ENCODE results near the gene SKA1.

SKA1 gene

GRCh38 chr18:50340078-50340477, 34.8 kb upstream of the SKA1 start:
- DNase-seq (ENCODE audit: low read depth) = no peak
- TF ChIP-seq, protein P1, sequence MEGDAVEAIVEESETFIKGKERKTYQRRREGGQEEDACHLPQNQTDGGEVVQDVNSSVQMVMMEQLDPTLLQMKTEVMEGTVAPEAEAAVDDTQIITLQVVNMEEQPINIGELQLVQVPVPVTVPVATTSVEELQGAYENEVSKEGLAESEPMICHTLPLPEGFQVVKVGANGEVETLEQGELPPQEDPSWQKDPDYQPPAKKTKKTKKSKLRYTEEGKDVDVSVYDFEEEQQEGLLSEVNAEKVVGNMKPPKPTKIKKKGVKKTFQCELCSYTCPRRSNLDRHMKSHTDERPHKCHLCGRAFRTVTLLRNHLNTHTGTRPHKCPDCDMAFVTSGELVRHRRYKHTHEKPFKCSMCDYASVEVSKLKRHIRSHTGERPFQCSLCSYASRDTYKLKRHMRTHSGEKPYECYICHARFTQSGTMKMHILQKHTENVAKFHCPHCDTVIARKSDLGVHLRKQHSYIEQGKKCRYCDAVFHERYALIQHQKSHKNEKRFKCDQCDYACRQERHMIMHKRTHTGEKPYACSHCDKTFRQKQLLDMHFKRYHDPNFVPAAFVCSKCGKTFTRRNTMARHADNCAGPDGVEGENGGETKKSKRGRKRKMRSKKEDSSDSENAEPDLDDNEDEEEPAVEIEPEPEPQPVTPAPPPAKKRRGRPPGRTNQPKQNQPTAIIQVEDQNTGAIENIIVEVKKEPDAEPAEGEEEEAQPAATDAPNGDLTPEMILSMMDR (conservative IDR thresholded peaks at IDR 0.05; ENCODE audit: low read length) = no peak
- H3K4me3 ChIP-seq (ENCODE audit: low read length) = no peak overlapping the region

GRCh38 chr18:50341443-50341842, 33.4 kb upstream of the SKA1 start:
- TF ChIP-seq, protein P1 (conservative IDR thresholded peaks at IDR 0.05; ENCODE audit: low read length) = no peak
- no peak overlapping the region for H3K4me3 ChIP-seq (ENCODE audit: low read length)

GRCh38 chr18:50350699-50351098, 24.1 kb upstream of the SKA1 start:
- TF ChIP-seq, protein P1 (conservative IDR thresholded peaks at IDR 0.05; ENCODE audit: low read length) = no peak
- no peak for DNase-seq (ENCODE audit: low read depth)
- H3K4me3 ChIP-seq (ENCODE audit: low read length) = no peak overlapping the region

More at GRCh38 chr18:50341443-50341842, 33.4 kb upstream of the SKA1 start:
- no peak for DNase-seq (ENCODE audit: low read depth)

GRCh38 chr18:50356036-50356945, 18.6 kb upstream of the SKA1 start:
- H3K4me3 ChIP-seq (ENCODE audit: low read length) = no peak overlapping the region
- peak; percentile 8 for DNase-seq (ENCODE audit: low read depth)
- TF ChIP-seq, protein P1 (conservative IDR thresholded peaks at IDR 0.05; ENCODE audit: low read length) = peak; percentile 23

DNA sequence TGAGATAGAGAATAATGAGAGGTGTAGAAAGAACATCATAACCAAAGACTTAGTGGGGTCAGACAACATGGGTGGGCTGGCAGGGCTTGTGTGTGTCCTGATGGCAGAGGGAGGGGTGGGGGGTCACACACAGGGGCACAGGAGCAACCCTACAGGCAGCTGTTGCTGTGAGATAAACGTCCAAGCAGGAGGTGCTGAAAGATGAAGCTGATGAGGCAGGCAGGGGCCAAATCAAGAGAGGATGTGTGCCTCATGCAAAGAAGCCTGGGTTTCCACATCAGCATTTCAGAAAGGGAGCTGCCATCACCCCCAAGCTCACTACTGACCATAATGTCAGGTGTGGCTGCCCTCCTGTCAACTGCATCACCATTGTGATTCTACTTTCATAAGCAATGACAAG, 16.0 kb upstream of the SKA1 start:
- TF ChIP-seq, protein P1 (conservative IDR thresholded peaks at IDR 0.05; ENCODE audit: low read length) = no peak
- DNase-seq (ENCODE audit: low read depth) = no peak

GRCh38 chr18:50359806-50360205, 15.0 kb upstream of the SKA1 start:
- DNase-seq (ENCODE audit: low read depth) = no peak
- H3K4me3 ChIP-seq (ENCODE audit: low read length) = no peak overlapping the region
- TF ChIP-seq, protein P1 (conservative IDR thresholded peaks at IDR 0.05; ENCODE audit: low read length) = no peak

More for the DNA sequence above, 16.0 kb upstream of the SKA1 start:
- H3K4me3 ChIP-seq (ENCODE audit: low read length) = no peak overlapping the region

DNA sequence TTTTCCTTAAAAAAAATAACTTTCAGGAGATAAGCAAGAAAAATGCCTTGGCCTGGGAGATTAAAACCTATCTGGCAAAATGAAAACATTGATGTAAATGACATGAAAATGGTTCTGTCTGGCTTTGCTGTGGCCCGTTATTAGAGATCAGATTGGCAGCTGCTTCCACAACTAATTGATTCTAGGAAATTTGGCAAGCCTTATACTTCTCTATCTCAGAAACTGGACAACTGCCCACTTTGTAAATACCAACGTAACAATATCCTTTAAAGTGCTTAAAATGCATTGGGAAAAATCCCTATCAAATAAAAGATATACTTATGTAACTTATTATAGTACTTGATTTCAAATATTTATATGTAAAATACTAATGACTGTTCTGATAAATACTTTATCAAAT, 14.2 kb upstream of the SKA1 start:
- no peak for DNase-seq (ENCODE audit: low read depth)
- no peak overlapping the region for H3K4me3 ChIP-seq (ENCODE audit: low read length)
- TF ChIP-seq, protein P1 (conservative IDR thresholded peaks at IDR 0.05; ENCODE audit: low read length) = no peak
